Subcutaneous adipose tissue (tissue), 4 donors: ENCODE data around the gene CIT. TPM values are rescaled to one million over a fixed set of nuclear protein-coding genes. Genes with fewer than 3 reads are reported as not detected.

ENCODE experiments used
- total RNA-seq, 4 donors: library from RNA; depleted of rRNA; stranded (reverse); fragments of >200 nt; gene quantifications; one replicate each; pipeline ENCODE4 v1.1.0, GENCODE V29; 2016
- TF ChIP-seq, protein P1 (sequence below): fragments of 450-650 bp; IDR thresholded peaks from one replicate; pipeline ENCODE4 v1.5.1; 2016; ENCODE audit warnings: low read depth, mild to moderate bottlenecking, control low read depth, antibody characterized with exemption, moderate library complexity

CIT gene
- total RNA-seq, 4 donors from 2014 or later: 1.3 to 5.3 (median 5.1) TPM

DNA sequence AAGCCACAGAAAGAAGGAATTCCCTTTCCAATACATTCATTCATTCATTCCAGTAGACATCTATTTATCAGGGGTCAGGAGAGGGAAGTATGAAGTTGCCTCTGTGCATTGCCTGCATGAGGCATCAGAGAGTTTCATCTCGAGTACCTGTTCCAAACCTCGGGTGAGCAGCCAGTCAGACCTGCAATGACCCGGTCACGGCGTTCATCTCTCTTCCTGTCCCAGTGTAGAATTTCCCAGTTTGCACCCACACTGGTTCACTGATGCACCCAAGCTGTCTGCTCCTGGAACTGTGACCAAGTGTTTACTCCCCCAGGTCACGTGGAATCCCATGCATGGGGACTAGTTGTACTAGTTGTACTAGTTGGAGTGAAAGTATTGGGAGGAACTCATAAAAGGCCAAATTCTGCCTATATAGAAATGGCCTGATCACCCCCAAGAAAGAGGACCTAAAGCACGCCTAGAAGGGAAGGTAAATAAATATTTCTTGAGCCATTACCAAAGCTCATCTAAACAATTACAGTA is 231.5 kb downstream of the CIT start:
- TF ChIP-seq, protein P1, sequence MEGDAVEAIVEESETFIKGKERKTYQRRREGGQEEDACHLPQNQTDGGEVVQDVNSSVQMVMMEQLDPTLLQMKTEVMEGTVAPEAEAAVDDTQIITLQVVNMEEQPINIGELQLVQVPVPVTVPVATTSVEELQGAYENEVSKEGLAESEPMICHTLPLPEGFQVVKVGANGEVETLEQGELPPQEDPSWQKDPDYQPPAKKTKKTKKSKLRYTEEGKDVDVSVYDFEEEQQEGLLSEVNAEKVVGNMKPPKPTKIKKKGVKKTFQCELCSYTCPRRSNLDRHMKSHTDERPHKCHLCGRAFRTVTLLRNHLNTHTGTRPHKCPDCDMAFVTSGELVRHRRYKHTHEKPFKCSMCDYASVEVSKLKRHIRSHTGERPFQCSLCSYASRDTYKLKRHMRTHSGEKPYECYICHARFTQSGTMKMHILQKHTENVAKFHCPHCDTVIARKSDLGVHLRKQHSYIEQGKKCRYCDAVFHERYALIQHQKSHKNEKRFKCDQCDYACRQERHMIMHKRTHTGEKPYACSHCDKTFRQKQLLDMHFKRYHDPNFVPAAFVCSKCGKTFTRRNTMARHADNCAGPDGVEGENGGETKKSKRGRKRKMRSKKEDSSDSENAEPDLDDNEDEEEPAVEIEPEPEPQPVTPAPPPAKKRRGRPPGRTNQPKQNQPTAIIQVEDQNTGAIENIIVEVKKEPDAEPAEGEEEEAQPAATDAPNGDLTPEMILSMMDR: no peak

DNA sequence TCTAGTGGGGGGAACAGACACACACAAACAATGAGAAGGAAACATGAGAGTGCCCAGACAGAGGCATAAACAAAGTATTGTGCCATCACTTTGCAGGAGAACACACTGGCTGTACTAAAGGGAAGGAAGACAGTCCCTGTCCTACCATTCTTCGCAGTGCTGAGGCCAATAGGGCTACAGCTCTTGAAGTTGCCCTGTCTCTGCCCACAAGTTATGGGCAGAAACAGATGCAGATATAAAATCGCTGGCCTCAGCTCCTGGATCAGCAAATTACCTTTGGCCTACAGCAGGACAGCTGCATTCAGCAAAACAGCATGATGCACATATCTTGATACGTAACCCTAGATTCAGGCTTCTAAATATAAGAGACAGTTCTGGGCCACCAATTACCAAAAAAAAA is 232.2 kb downstream of the CIT start:
- TF ChIP-seq, protein P1: no peak

DNA sequence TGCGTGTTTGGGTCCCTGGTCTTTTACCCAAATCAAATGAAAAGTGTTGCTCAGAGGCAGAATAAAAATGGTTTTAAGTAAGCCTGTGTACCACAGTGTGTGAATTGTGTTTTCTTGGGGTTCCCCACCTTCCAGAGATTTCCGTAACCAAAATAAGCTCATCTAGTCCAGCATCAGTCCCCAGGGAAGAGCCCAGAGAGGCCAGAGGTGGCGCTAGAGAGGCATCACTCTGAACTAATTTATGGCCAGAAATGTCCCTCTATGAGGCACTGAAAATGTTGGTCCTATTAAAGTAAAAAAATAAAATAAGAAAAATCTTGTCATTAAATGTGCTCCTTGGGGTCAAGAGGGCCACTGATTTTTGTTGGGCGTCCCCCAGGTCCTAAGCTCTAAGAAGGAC is 234.1 kb downstream of the CIT start:
- TF ChIP-seq, protein P1: no peak

Other genes with a start within 250 kb of the CIT start
- 10 to 100 TPM; 15.7 to 51.8 (median 32.1) TPM for gene PRKAB1, start 209.2 kb downstream of the CIT start, total RNA-seq
- gene BICDL1, start 111.9 kb upstream of the CIT start, total RNA-seq: 1 to 10 TPM in 2 of 4 donors, under 1 TPM in 1, not detected in 1; 0.66 to 2.4 (median 2.2) TPM
- 10 to 100 TPM; 17.5 to 28.2 (median 21.9) TPM for gene RAB35, start 239.4 kb upstream of the CIT start, total RNA-seq